CD14-positive monocyte (primary cell): ENCODE data around the gene AMBRA1. TPM values are rescaled to one million over a fixed set of nuclear protein-coding genes. Genes with fewer than 3 reads are reported as not detected.
A peak's percentile ranks its signal among the peaks of the same experiment; 100 is the strongest.

Source experiments
- DNase-seq, 3 donors: peaks; one replicate each; pipeline ENCODE4 v3.0.0-alpha.2; 2011 to 2022
- H2AFZ ChIP-seq: 2 replicates; pipeline ENCODE4 v1.6.0; 2012; ENCODE audit warnings: mild to moderate bottlenecking, low read depth, low read length, inconsistent platforms; ENCODE audit not compliant: insufficient read depth, poor library complexity, severe bottlenecking
- H3K27ac ChIP-seq, 2 donors: 1 replicate in 1 of 2; 2 replicates in 1 of 2; pipeline ENCODE4 v1.5.1; 2012 to 2013; ENCODE audit warnings: low read length in 2 of 2, control low read depth in 1 of 2, inconsistent platforms in 1 of 2, low read depth in 1 of 2, mild to moderate bottlenecking in 1 of 2
- H3K27me3 ChIP-seq, 2 donors: one replicate each; pipeline versions ENCODE4 v1.6.0 to v1.6.1; 2011 to 2013; ENCODE audit warnings: low read length in 2 of 2; ENCODE audit not compliant: control insufficient read depth in 2 of 2, insufficient read depth in 2 of 2
- H3K36me3 ChIP-seq, 2 donors: replicated peaks in 1 of 2; 1 replicate in 1 of 2; 2 replicates in 1 of 2; pipeline versions ENCODE4 v1.5.1 to v1.6.1; 2012 to 2013; ENCODE audit warnings: low read length in 2 of 2, control low read depth in 1 of 2, inconsistent platforms in 1 of 2, mild to moderate bottlenecking in 1 of 2; ENCODE audit not compliant: insufficient read depth in 2 of 2, control insufficient read depth in 1 of 2
- H3K4me1 ChIP-seq, 2 donors: 1 replicate in 1 of 2; 2 replicates in 1 of 2; pipeline versions ENCODE4 v1.5.1 to v1.6.1; 2012 to 2013; ENCODE audit warnings: low read length in 2 of 2, control low read depth in 1 of 2, inconsistent platforms in 1 of 2, mild to moderate bottlenecking in 1 of 2, moderate library complexity in 1 of 2; ENCODE audit not compliant: insufficient read depth in 2 of 2, control insufficient read depth in 1 of 2
- H3K4me2 ChIP-seq: replicated peaks from 2 replicates; pipeline ENCODE3; 2012; ENCODE audit warnings: low read length, moderate library complexity, mild to moderate bottlenecking; ENCODE audit not compliant: poor library complexity, severe bottlenecking; ENCODE audit errors: extremely low read depth
- H3K4me3 ChIP-seq, 3 experiments: fragments of 200-600 bp in 1 of 3; sonication (generic) in 1 of 3; replicated peaks in 1 of 3; 1 replicate in 2 of 3; 2 replicates in 1 of 3; pipeline ENCODE4 v1.5.1; 2011 to 2013; ENCODE audit warnings: low read length in 3 of 3, mild to moderate bottlenecking in 3 of 3, control low read depth in 2 of 3, low read depth in 2 of 3, inconsistent platforms in 1 of 3, moderate library complexity in 1 of 3
- H3K79me2 ChIP-seq: 2 replicates; pipeline ENCODE4 v1.6.0; 2012; ENCODE audit warnings: mild to moderate bottlenecking, control low read depth, inconsistent platforms, low read length, moderate library complexity; ENCODE audit not compliant: insufficient read depth
- H3K9ac ChIP-seq: 2 replicates; pipeline ENCODE4 v1.6.0; 2017; ENCODE audit warnings: low read length, mild to moderate bottlenecking; ENCODE audit not compliant: insufficient read depth, poor library complexity, severe bottlenecking
- H3K9me3 ChIP-seq, 2 donors: replicated peaks in 1 of 2; 1 replicate in 1 of 2; 2 replicates in 1 of 2; pipeline versions ENCODE4 v1.5.1 to v1.6.1; 2012 to 2013; ENCODE audit warnings: low read length in 2 of 2, control low read depth in 1 of 2; ENCODE audit not compliant: control insufficient read depth in 1 of 2, insufficient read depth in 1 of 2
- H4K20me1 ChIP-seq: 2 replicates; pipeline ENCODE4 v1.6.0; 2012; ENCODE audit warnings: mild to moderate bottlenecking, low read length, control low read depth, moderate library complexity; ENCODE audit not compliant: insufficient read depth
- H3K27ac Mint-ChIP-seq, 7 donors: one replicate each; pipeline ENCODE4 v1.8.0; 2020; ENCODE audit warnings: mild to moderate bottlenecking in 7 of 7, mixed read lengths in 7 of 7, moderate library complexity in 6 of 7, inconsistent platforms in 2 of 7
- H3K27me3 Mint-ChIP-seq, 3 donors: one replicate each; pipeline ENCODE4 v1.8.0; 2021 to 2022; ENCODE audit warnings: low read depth in 3 of 3, mild to moderate bottlenecking in 3 of 3, mixed read lengths in 3 of 3, moderate library complexity in 3 of 3, inconsistent platforms in 1 of 3
- H3K36me3 Mint-ChIP-seq, 2 donors: one replicate each; pipeline ENCODE4 v1.8.0; 2020; ENCODE audit warnings: mixed read lengths in 2 of 2, inconsistent platforms in 1 of 2, mild to moderate bottlenecking in 1 of 2
- H3K4me1 Mint-ChIP-seq: one replicate; pipeline ENCODE4 v1.8.0; 2020; ENCODE audit warnings: mild to moderate bottlenecking, mixed read lengths
- H3K4me3 Mint-ChIP-seq, 2 donors: one replicate each; pipeline ENCODE4 v1.8.0; 2020; ENCODE audit warnings: mild to moderate bottlenecking in 2 of 2, mixed read lengths in 2 of 2, moderate library complexity in 1 of 2
- H3K9me3 Mint-ChIP-seq, 7 donors: one replicate each; pipeline ENCODE4 v1.8.0; 2020 to 2022; ENCODE audit warnings: mixed read lengths in 7 of 7, mild to moderate bottlenecking in 6 of 7, moderate library complexity in 6 of 7, inconsistent platforms in 2 of 7
- WGBS: methylation state at CpG from one replicate; pipeline ENCODE4 v1.1.5; 2013; ENCODE audit warnings: missing lambda C conversion rate; ENCODE audit not compliant: insufficient coverage; 5-methylcytosine and 5-hydroxymethylcytosine counted together
- intact Hi-C, 2 donors: fragments of 100-400 bp; cut with micrococcal nuclease; formaldehyde crosslinking; loops; one replicate each; pipeline versions ENCODE4 v1.15.0 to v1.15.1; 2023
- polyA plus RNA-seq, 3 donors: library from polyadenylated mRNA; depleted of rRNA in 1 of 3; unstranded in 2 of 3; stranded (reverse) in 1 of 3; fragments of 300-500 nt in 2 of 3; fragments of >200 nt in 1 of 3; fragmentation: Illumina TruSeq in 2 of 3; gene quantifications; 1 replicate in 2 of 3; 2 replicates in 1 of 3; pipeline ENCODE4 v1.2.3, GENCODE V29; 2012 to 2021
- TF ChIP-seq, protein P1 (sequence below): fragments of 200-600 bp; IDR thresholded peaks from one replicate; pipeline ENCODE4 v1.8.0; 2022; ENCODE audit warnings: antibody characterized with exemption, mild to moderate bottlenecking

AMBRA1 gene
- polyA plus RNA-seq, 3 donors: 2.1 to 6.1 (median 3.8) TPM

DNA sequence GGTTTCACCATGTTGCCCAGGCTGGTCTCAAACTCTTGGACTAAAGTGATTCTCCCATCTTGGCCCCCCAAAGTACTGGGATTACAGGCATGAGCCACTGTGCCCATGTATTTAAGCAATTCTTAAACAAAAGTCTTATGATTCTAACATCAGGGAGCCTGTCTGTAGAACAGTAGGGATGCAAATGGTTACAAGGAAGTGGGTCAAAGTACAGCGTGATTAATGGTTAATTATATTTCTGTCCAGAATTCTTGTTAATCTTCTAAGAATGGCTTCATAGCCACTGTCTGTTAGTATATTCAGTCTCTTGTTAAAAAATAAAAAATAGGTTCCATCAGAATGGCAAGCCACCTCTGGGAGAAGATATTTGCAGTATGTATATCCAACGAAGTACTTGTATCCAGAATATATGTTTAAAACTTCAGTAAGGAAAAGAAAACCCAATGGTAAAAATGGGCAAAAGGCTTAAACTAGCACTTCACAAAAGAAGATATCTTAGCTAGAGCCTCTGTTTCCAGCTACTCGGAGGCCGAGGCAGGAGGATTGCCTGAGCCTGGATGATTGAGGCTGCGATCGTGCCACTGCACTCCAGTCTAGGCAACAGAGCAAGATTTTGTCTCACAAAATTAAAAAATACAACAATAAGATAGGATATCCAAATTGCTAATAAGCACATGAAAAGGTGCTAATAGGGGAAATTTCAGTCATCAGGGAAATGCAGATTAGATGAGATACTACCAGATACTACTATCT, 46.4 kb upstream of the AMBRA1 start:
- Histone ChIP-seq H3K4me1 (no peaks in the 10 kb centered on the region), H3K79me2 (peaks cover 44% of the 10 kb centered on the region), H3K9me3 (no peaks in the 10 kb centered on the region), H3K36me3 (peaks cover 36 to 92% of the 10 kb centered on the region in 2 donors), H3K27ac (no peak overlapping the region), H4K20me1 (peaks cover 57% of the 10 kb centered on the region), H2AFZ (no peak overlapping the region), H3K27me3 (no peaks in the 10 kb centered on the region), H3K9ac (no peak overlapping the region), H3K4me3 (no peak overlapping the region), H3K4me2 (no peak overlapping the region)
- peaks cover 0 to 6% (median 3%) of the 10 kb centered on the region in 7 donors for H3K9me3 Mint-ChIP-seq
- H3K4me3 Mint-ChIP-seq: no peak overlapping the region
- H3K4me1 Mint-ChIP-seq: peaks cover 9% of the 10 kb centered on the region
- intact Hi-C loops: no loop called here
- H3K36me3 Mint-ChIP-seq: peaks cover 58 to 85% of the 10 kb centered on the region in 2 donors
- no peak for DNase-seq
- H3K27me3 Mint-ChIP-seq: peaks cover 0 to 2% (median 0%) of the 10 kb centered on the region in 3 donors
- TF ChIP-seq, protein P1, sequence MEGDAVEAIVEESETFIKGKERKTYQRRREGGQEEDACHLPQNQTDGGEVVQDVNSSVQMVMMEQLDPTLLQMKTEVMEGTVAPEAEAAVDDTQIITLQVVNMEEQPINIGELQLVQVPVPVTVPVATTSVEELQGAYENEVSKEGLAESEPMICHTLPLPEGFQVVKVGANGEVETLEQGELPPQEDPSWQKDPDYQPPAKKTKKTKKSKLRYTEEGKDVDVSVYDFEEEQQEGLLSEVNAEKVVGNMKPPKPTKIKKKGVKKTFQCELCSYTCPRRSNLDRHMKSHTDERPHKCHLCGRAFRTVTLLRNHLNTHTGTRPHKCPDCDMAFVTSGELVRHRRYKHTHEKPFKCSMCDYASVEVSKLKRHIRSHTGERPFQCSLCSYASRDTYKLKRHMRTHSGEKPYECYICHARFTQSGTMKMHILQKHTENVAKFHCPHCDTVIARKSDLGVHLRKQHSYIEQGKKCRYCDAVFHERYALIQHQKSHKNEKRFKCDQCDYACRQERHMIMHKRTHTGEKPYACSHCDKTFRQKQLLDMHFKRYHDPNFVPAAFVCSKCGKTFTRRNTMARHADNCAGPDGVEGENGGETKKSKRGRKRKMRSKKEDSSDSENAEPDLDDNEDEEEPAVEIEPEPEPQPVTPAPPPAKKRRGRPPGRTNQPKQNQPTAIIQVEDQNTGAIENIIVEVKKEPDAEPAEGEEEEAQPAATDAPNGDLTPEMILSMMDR: no peak
- no peak overlapping the region for H3K27ac Mint-ChIP-seq
- 97% methylated on average over 3 of the region's 6 CpGs for WGBS

DNA sequence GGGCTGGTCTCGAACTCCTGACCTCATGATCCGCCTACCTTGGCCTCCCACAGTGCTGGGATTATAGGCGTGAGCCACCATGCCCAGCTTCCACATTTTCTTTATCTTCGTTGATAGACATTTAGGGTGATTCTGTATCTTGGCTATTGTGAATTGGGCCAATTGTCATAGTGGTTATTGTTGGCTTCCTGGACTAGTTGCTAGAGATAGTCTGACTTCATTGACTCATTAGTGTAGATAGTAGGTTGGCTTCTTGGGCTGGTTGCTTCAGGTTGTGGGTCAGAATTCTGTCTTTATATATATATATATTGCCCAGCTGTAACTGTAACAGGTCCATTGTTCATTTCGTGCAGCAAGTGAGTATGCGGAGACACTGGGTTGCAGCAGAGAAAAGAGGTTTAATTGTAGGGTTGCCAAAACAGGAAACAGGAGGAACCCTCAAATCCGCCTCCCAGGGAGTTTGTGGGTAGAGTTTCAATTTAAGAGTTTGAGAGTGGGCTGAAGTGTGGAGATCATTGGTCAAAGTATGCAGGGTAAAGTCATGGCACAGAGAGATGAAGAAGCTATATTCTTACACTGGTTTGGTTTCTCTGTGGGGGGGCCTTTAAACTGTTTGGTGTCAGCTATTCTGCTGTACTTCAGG, 45.5 kb upstream of the AMBRA1 start:
- H4K20me1 ChIP-seq: peaks cover 57% of the 10 kb centered on the region

More for the DNA sequence above, 45.5 kb upstream of the AMBRA1 start:
- Mint-ChIP-seq H3K27ac (peak overlapping the region in 2 of 7 donors; percentile 26 to 80), H3K4me3 (no peak overlapping the region), H3K9me3 (peaks cover 0 to 6% (median 3%) of the 10 kb centered on the region in 7 donors), H3K36me3 (peaks cover 50 to 80% of the 10 kb centered on the region in 2 donors), H3K4me1 (peaks cover 9% of the 10 kb centered on the region), H3K27me3 (peaks cover 0 to 2% (median 0%) of the 10 kb centered on the region in 3 donors)
- H3K4me3 ChIP-seq: no peak overlapping the region
- H3K27me3 ChIP-seq: no peaks in the 10 kb centered on the region
- no peak overlapping the region for H2AFZ ChIP-seq
- TF ChIP-seq, protein P1: no peak
- H3K36me3 ChIP-seq: peaks cover 30 to 89% of the 10 kb centered on the region in 2 donors
- no peak overlapping the region for H3K9ac ChIP-seq
- H3K9me3 ChIP-seq: no peaks in the 10 kb centered on the region
- H3K4me2 ChIP-seq: no peak overlapping the region
- H3K4me1 ChIP-seq: no peaks in the 10 kb centered on the region
- DNase-seq: no peak
- WGBS: 64% methylated on average over 2 of the region's 7 CpGs
- peaks cover 45% of the 10 kb centered on the region for H3K79me2 ChIP-seq
- intact Hi-C loops: no loop called here
- no peak overlapping the region for H3K27ac ChIP-seq
